GM12875 (cell line): ENCODE measurements around the gene CHCHD1.

Experiments
- H3K4me3 ChIP-seq: one replicate; pipeline ENCODE4 v1.5.1; 2011; ENCODE audit warnings: low read depth, low read length, control low read depth
- CTCF ChIP-seq: IDR thresholded peaks from 2 replicates; pipeline ENCODE4 v1.5.1; 2011; ENCODE audit warnings: low read depth, mild to moderate bottlenecking, control low read depth, inconsistent platforms, low read length, moderate library complexity, borderline replicate concordance; ENCODE audit not compliant: insufficient read depth

The CHCHD1 gene

GRCh38 chr10:73759512-73760115 lies 22.2 kb upstream of the CHCHD1 start:
- H3K4me3 ChIP-seq: no peak overlapping the region
- no peak for TF ChIP-seq CTCF

- TF ChIP-seq CTCF: no peak
These were observed 20.1 kb upstream of the CHCHD1 start for GRCh38 chr10:73761781-73762180.

GRCh38 chr10:73762915-73763314 lies 18.9 kb upstream of the CHCHD1 start:
- H3K4me3 ChIP-seq: no peak overlapping the region
- TF ChIP-seq CTCF: no peak

More at GRCh38 chr10:73761781-73762180, 20.1 kb upstream of the CHCHD1 start:
- H3K4me3 ChIP-seq: no peak overlapping the region

- H3K4me3 ChIP-seq: no peak overlapping the region
- TF ChIP-seq CTCF: no peak
These were observed 18.5 kb upstream of the CHCHD1 start for GRCh38 chr10:73763343-73763742.

GRCh38 chr10:73765066-73765465 lies 16.8 kb upstream of the CHCHD1 start:
- no peak for TF ChIP-seq CTCF
- no peak overlapping the region for H3K4me3 ChIP-seq

- no peak for TF ChIP-seq CTCF
These were observed 13.0 kb upstream of the CHCHD1 start for GRCh38 chr10:73768881-73769280.

GRCh38 chr10:73769396-73769795 lies 12.5 kb upstream of the CHCHD1 start:
- TF ChIP-seq CTCF: no peak
- no peak overlapping the region for H3K4me3 ChIP-seq

More at GRCh38 chr10:73768881-73769280, 13.0 kb upstream of the CHCHD1 start:
- no peak overlapping the region for H3K4me3 ChIP-seq
